Nephron progenitor cell (in vitro differentiated cells): ENCODE data around the gene CALML6.

Experiments used
- DNase-seq: peaks from one replicate; pipeline ENCODE4 v3.0.0; 2021
- H3K27ac Mint-ChIP-seq: 2 replicates; pipeline ENCODE4 v1.8.0; 2021; ENCODE audit warnings: mild to moderate bottlenecking, moderate library complexity, mixed read lengths
- H3K27me3 Mint-ChIP-seq: 2 replicates; pipeline ENCODE4 v1.8.0; 2021; ENCODE audit warnings: mild to moderate bottlenecking, low read depth, mixed read lengths; ENCODE audit not compliant: poor library complexity
- H3K36me3 Mint-ChIP-seq: 2 replicates; pipeline ENCODE4 v1.8.0; 2021; ENCODE audit warnings: low read depth, mixed read lengths
- H3K4me1 Mint-ChIP-seq: 2 replicates; pipeline ENCODE4 v1.8.0; 2021; ENCODE audit warnings: mixed read lengths
- H3K4me3 Mint-ChIP-seq: 2 replicates; pipeline ENCODE4 v1.8.0; 2021; ENCODE audit warnings: mild to moderate bottlenecking, moderate library complexity, mixed read lengths
- H3K9me3 Mint-ChIP-seq: 2 replicates; pipeline ENCODE4 v1.8.0; 2021; ENCODE audit warnings: mild to moderate bottlenecking, moderate library complexity, mixed read lengths
- TF ChIP-seq, protein P1 (sequence below): fragments of 200-600 bp; sonication (generic); IDR thresholded peaks from 2 replicates; pipeline ENCODE4 v1.5.0; 2021; ENCODE audit warnings: antibody characterized with exemption

Gene CALML6

DNA sequence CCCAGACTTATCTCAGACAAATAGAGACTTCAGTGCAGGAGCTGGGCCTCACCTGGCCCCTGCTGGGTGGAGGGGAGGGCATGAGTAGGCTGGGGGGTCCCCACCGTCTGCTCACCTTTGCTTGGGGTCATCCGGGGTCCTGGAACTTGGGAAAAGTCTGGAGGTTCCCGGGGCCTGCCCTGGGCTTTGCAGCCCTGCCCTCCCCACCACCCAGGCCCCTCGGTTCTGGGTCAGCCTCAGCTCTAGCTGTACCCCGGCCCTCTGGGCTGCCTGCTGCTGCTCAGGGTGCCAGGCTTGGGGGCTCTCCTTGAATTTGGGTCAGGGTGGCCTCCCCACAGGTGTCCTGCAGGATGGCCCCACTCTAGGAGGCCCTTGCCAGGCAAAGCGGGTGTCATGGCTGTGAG lies 6.4 kb downstream of the CALML6 start:
- Mint-ChIP-seq H3K27ac (no peak overlapping the region), H3K9me3 (no peaks in the 10 kb centered on the region), H3K4me3 (no peak overlapping the region), H3K36me3 (no peaks in the 10 kb centered on the region), H3K27me3 (peaks cover 13% of the 10 kb centered on the region), H3K4me1 (peaks cover 23% of the 10 kb centered on the region)
- TF ChIP-seq, protein P1, sequence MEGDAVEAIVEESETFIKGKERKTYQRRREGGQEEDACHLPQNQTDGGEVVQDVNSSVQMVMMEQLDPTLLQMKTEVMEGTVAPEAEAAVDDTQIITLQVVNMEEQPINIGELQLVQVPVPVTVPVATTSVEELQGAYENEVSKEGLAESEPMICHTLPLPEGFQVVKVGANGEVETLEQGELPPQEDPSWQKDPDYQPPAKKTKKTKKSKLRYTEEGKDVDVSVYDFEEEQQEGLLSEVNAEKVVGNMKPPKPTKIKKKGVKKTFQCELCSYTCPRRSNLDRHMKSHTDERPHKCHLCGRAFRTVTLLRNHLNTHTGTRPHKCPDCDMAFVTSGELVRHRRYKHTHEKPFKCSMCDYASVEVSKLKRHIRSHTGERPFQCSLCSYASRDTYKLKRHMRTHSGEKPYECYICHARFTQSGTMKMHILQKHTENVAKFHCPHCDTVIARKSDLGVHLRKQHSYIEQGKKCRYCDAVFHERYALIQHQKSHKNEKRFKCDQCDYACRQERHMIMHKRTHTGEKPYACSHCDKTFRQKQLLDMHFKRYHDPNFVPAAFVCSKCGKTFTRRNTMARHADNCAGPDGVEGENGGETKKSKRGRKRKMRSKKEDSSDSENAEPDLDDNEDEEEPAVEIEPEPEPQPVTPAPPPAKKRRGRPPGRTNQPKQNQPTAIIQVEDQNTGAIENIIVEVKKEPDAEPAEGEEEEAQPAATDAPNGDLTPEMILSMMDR, result no peak
- DNase-seq, result no peak

DNA sequence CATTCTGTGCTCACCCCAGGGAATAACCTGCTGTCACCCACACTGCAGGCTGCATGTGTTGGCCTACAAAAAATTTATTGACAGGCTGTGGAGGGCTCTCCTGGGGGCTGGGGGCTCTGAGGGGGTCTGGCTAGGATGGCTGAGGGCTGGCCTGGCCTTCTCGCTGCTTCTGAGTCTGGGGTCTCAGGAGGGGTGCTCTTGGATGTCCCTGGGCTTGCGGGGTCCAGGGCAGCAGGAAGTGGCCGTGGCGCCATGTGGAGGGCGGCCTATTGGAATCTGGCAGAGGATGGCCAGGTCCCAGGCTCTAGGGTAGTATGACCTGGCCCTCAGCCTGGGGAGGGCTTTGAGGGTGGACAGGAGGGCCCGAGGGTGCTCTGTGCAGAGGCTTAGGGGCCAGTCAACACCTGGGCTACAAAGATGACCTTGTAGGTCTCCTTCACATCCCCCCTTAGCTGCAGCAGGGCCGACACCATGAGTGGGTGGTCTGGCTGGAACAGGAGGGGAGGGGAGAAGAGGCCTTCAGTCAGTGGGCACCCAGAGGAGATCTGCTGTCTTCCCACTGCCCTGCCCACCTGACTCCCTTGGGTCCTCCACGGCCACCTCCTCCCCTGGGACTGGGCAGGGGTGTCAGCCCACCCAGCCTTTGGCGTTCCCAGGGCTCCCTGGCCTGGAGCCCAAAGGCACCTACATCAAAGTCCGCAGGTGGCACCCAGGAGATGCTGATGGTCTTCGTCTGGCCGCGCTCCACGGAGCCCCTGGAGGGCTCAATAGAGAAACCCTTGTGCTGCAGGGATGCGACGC lies 7.0 kb downstream of the CALML6 start:
- Mint-ChIP-seq H3K27me3 (peaks cover 13% of the 10 kb centered on the region), H3K4me1 (peaks cover 18% of the 10 kb centered on the region), H3K27ac (no peak overlapping the region), H3K9me3 (no peaks in the 10 kb centered on the region), H3K4me3 (no peak overlapping the region), H3K36me3 (no peaks in the 10 kb centered on the region)
- DNase-seq, result no peak
- TF ChIP-seq, protein P1, result no peak

DNA sequence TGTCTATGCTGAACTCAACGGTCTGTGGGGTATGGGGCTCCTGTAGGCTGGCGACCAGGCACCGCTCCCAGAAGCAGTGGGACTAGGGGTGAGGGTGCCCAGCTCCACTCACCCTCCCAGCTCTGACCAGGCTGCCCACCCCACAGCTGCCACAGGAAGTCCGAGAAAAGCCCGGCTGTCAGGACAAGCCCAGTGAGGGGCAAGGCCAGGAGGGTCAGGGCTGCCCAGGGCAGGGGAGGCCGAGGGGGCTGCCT lies 7.6 kb downstream of the CALML6 start:
- Mint-ChIP-seq H3K36me3 (no peaks in the 10 kb centered on the region), H3K27ac (no peak overlapping the region), H3K9me3 (no peaks in the 10 kb centered on the region), H3K4me1 (peaks cover 13% of the 10 kb centered on the region), H3K4me3 (no peak overlapping the region), H3K27me3 (peaks cover 11% of the 10 kb centered on the region)
- TF ChIP-seq, protein P1, result no peak
- no peak for DNase-seq

DNA sequence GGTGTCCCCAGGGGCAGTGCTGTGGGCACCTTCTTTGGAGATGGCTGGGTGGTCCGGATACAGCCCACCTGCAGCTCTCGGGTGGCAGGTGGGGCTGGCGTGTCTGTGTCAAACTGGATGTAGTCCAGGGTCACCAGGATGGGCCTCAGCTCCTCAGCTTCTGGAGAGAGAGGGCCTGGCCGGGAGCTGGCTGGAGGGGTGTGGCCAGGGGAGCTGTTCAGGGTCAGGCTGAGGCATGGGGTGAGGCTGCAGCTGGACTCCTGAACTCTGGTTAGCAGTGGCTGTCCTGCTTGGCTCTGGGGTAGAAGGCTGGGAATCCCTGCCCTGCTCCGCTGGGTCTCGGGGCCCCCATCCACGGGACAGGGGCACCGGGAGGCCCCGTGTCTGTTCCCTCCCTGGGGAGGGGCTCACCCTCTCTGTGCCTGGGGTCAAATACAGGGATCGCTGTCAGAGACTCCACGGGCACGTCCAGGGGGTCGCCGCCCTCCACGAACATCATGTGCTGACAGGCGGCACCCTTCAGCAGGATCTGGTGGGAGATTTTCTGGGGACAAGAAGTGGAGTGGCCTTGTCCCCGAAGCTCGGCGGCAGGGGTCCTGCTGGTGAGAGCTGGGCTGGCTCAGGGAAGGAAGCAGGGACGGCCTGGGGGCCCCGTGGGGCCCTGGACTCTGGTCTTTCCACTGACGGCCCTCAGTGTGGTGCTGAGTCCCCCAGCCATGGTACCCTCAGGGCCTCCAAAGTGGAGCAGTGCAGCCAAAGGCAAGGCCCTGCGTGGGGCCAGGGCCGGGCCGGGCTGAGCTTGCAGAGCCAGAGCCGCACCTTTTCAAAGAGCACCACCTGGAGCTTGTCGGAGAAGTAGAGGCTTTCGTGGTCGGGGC lies 8.1 kb downstream of the CALML6 start:
- Mint-ChIP-seq H3K27me3 (peaks cover 5% of the 10 kb centered on the region), H3K4me1 (peaks cover 12% of the 10 kb centered on the region), H3K4me3 (no peak overlapping the region), H3K9me3 (no peaks in the 10 kb centered on the region), H3K36me3 (no peaks in the 10 kb centered on the region), H3K27ac (no peak overlapping the region)
- TF ChIP-seq, protein P1, result no peak
- no peak for DNase-seq

DNA sequence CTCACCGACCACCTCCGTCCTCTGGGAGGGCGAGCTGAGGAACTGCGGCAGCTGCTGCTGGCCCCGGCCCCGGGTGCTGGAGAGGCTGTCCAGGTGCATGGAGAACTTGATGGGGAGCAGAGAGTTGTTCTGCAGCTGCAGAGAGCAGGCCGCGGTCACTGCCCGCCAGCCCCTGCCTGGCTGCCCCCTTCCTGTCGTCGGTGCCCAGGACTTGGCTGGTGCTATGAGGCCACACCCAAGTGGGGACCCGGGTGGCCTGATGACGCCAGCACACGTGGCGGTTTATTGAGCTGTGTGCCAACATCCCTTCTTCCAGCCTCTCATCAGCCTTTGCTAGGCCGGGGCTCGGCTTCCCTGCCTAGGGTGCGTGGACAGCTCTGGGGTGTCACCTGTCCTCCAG lies 9.3 kb downstream of the CALML6 start:
- TF ChIP-seq, protein P1, result no peak
- Mint-ChIP-seq H3K9me3 (no peaks in the 10 kb centered on the region), H3K36me3 (no peaks in the 10 kb centered on the region), H3K4me1 (peaks cover 12% of the 10 kb centered on the region), H3K4me3 (no peak overlapping the region), H3K27ac (no peak overlapping the region), H3K27me3 (peaks cover 4% of the 10 kb centered on the region)
- no peak for DNase-seq
